GM19099 (cell line): ENCODE results near the gene RIMS4.

Experiments
- POLR2A ChIP-seq: IDR thresholded peaks from 3 replicates; pipeline ENCODE4 v1.6.1; 2011; ENCODE audit warnings: low read depth; ENCODE audit not compliant: insufficient read length; ENCODE audit errors: extremely low read depth

The RIMS4 gene

GRCh38 chr20:44703183-44703925, 107.0 kb downstream of the RIMS4 start:
- TF ChIP-seq POLR2A, result no peak

DNA sequence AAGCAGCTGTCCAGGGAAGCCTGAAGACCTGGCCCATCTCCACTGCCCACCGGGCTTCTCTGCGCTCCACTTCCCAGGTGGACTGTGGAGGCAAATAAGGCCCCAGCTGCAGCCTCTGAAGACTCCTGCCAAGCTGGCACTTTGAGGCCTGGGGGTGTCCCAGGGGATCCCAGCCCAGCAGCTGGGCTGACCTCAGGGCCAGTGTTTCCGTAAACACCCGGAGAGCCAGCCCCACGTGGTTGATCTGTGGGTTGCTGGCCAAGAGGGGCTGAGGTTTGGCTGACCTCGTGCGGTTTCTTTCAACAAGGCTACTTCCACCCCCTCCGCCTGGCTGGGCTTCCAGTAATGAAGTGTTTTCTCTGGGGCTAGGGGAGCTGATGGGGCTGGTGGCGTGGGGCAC, 107.6 kb downstream of the RIMS4 start:
- TF ChIP-seq POLR2A, result no peak

- TF ChIP-seq POLR2A, result no peak
Measured at GRCh38 chr20:44701858-44702256, 108.5 kb downstream of the RIMS4 start.
